Erythroblast (primary cell): Measurements from ENCODE around the gene PWP1.

Experiments used
- GATA1 ChIP-seq: IDR thresholded peaks from 2 replicates; pipeline ENCODE4 v1.6.1; 2011; ENCODE audit warnings: low read depth, mild to moderate bottlenecking, control low read depth, low read length, moderate library complexity
- POLR2A ChIP-seq: IDR thresholded peaks from 2 replicates; pipeline ENCODE4 v1.6.1; 2011; ENCODE audit warnings: mild to moderate bottlenecking, low read length

GRCh38 chr12:107704041-107704440 is 18.4 kb downstream of the PWP1 start:
- TF ChIP-seq POLR2A (no peak), GATA1 (no peak)
